Right lobe of liver (tissue), 4 donors: ENCODE results near the gene OSBPL3.

ENCODE experiments used
- CTCF ChIP-seq, 4 donors: fragments of 200-600 bp in 3 of 4; fragments of 450-650 bp in 1 of 4; IDR thresholded peaks; one replicate each; pipeline versions ENCODE4 v1.5.1 to v1.8.0; 2016 to 2022; ENCODE audit warnings: antibody characterized with exemption in 4 of 4, mild to moderate bottlenecking in 2 of 4
- POLR2A ChIP-seq: fragments of 450-650 bp; IDR thresholded peaks from one replicate; pipeline ENCODE4 v1.6.1; 2017; ENCODE audit warnings: antibody characterized with exemption, mild to moderate bottlenecking
- donor health status: DM: no; HTN: no; CAD: no.
- donor health status: DM: no; HTN: no; CAD: no.
- donor health status: DM: no; HTN: yes; CAD: no.

- TF ChIP-seq POLR2A = no peak
- no peak for TF ChIP-seq CTCF (IDR thresholded peaks at IDR 0.05)
These were observed 217.2 kb downstream of the OSBPL3 start for GRCh38 chr7:24762771-24763170.
